HG02588 (cell line): ENCODE data around the gene GPSM1.

Source experiments
- ATAC-seq: cut with Tn5 transposase; IDR thresholded peaks from one replicate; pipeline ENCODE4 v1.9.1; 2021; ENCODE audit warnings: mild to moderate bottlenecking, moderate library complexity; ENCODE audit not compliant: unreplicated experiment

Gene GPSM1

DNA sequence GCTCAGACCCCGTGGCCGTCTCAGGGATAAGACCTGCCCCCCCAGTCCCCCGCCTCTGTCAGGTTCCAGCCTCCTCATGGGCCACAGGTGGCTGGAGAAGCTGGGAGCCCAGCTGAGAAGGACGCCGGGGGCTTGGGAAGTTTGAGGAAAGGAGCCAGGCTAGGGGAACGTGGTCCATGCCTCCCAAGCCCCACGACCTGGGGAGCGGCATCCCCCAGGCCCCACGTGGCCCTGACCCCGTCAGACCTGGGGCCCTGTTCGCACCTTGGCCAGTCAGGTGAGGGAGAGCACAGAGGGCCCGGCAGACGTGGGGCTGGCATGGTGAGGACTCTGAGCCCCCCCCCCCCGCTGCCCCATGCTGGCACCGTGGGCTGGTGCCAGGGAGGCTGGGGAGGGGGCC, 3.7 kb downstream of the GPSM1 start:
- no peak for ATAC-seq

DNA sequence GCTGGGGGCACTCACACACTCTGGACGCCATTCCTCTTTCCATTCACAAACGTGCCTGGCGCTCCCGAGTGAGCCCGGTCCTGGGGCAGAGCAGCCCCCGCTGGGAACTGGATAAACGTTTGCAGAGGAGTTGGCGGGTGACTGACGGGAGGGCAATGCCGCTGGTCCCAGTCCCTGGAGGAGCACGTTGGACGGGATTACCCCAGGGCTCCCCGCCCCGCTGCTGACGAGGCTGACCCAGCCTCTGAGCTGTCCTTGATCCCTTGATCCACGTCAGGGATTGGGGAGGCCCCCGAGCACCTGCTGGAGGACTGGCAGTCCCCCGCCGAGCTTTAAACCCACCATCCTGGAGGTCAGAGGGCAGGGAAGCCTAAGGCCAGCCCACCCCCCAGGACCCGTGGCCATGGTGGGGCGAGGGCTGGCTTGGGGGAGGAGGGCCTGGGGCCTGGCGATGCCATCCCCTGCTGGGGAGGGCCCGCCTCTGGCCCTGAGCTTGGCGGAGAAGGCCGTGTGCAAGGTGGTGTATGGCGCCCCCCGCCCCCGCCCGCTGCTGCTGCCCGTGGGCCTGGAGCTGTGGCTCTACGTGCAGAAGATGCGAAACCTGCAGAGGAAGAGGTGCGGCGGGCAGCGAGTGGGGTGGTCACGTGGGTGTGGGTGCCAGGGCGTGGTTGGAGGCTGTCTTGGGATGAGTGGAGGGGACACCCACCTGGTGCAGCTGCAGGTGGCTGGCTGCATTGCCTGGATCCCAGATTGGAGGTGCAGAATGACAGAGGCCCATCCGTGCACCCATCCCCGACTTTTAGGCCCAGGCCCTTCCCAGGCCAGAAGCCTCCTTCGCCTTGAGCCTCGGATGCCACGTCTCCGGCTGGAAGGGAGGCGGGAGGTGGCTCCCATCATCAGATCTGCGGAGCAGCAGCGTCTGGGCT, 4.5 kb downstream of the GPSM1 start:
- no peak for ATAC-seq

DNA sequence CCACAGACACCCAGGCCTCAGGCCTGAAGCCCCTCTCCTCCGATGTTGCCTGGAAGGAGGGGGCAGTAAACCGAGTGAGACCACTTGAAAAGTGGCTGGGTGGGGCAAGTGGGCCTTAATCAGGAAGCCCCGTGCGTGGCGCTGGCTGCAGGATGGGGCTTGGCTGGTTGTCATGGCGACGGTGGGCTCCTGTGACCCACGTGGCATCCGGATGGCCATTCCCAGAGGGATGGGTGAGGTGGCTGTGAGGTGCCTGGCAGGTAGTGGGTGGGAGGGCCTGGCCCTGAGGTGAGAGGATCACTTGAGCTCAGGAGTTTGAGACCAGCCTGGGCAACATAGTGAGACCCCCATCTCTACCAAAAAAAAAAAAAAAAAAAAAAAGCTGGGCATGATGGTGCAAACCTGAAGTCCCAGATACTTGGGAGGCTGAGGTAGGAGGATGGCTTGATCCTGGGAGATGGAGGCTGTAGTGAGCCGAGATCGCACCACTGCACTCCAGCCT, 5.2 kb downstream of the GPSM1 start:
- ATAC-seq: no peak

DNA sequence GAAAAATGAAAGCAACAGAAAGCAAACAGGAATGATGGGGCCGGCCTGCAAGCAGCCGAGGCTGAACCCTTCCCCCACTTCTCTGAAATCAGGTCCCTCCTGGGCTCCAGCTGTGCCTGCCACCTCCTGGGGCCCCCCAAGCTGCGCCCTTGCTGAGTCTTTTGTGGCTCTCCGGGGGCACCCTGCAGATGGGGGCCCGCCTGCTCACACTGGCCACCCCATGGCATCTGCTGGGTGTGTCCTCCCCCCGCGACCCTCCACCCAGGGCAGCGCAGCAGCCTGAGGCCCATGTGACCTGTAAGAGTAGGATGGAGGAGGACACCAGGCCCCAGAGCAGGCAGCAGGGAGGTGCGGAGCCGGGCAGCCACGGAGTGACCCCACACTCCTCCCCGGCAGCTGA, 5.7 kb downstream of the GPSM1 start:
- no peak for ATAC-seq

DNA sequence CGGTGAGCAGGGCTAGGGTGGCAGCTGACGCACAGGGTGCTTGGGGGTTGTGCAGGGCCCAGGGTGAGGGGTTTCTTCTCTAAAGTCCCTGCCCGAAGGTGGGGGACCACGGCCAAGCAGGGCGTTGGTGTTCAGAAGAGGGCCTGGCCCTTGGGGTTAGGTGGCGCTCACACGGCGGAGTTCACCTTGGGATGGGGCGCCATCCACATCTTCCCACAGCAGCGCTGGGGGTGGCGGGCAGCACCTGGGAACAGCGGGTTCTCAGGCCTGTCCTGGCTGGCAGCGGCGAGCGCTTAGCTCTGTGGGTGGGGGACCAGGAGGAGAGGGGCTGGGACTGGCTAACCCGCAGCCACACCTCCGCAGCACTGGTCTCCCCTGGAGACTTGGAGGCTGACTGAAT, 6.1 kb downstream of the GPSM1 start:
- no peak for ATAC-seq

DNA sequence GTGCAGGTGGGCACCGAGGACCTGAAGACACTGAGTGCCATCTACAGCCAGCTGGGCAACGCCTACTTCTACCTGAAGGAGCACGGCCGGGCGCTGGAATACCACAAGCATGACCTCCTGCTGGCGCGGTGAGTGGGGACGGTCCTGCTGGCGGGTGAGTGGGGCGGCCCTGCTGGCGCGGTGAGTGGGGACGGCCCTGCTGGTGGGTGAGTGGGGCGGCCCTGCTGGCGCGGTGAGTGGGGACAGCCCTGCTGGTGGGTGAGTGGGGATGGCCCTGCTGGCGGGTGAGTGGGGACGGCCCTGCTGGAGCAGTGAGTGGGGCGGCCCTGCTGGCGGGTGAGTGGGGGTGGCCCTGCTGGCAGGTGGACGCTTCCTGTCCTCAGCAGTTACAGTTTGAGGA, 7.2 kb downstream of the GPSM1 start:
- ATAC-seq: no peak

DNA sequence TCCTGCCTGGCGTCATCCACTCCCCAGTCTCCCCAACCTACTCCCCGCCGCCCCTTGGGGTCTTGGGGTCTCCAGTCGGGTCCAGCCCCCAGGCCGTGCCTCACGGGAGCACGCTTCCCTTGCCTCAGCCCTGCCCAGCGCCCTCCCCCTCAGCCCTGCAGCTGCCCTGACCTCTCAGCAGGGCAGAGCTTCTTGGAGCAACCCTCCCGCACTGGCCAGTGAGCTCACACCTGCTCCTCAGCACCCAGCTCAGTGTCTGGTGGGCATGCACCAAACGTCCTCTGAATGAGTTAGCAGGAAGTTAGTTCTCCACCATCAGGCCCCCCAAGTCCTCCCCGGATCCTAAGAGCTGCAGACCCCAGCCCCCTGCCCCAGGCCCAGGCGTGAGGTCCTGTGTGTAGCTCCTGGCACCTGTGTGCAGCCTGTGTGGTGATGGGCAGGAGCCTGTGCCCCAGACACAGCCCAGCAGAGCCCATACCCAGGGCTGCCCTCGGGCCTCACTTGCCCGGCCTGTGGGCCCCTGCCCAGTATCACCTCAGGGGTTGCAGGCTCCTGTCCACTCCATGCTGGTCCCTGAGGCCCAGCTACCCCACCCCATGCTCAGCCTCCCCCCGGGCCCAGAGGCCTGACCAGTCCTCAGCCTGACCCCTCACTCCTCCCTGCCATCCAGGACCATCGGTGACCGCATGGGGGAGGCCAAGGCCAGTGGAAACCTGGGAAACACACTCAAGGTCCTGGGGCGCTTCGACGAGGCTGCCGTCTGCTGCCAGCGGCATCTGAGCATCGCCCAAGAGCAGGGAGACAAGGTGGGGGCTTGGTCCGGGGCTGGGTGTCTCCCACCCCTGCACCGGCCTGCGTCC, 8.2 kb downstream of the GPSM1 start:
- ATAC-seq: no peak

DNA sequence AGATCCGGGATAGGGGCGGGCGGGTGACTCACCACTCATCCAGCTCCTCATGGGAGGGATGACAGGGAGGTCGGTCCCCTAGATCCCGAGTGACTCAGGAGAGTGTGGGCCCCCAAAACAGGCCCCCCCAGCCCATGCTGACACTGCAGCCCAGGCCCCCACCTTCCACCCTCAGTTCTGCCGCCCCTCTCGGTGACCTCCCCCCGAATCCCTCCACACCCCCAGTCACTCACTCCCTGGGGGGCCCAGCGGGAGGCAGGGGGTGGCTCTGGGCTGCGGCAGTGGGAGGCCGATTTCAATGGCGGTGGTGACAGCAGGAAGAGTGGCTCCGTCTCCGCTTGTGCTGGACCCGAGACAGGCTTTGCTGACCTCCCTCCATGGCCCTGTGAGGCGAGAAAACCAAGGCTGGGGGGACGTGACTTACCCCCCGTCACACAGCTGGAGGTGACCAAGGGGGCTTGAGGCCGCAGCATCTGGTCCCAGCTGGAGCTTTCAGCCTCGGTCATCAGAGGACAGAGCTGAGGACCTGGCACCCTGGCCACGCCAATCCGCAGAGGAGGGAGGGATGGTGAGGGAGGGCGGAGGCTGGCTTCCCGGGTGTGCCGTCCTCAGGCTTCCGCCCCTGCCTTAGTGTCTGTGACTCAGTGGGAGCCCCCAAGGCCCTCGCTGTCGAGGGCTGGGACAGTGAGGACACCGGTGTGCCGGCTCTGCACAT, 9.0 kb downstream of the GPSM1 start:
- no peak for ATAC-seq

DNA sequence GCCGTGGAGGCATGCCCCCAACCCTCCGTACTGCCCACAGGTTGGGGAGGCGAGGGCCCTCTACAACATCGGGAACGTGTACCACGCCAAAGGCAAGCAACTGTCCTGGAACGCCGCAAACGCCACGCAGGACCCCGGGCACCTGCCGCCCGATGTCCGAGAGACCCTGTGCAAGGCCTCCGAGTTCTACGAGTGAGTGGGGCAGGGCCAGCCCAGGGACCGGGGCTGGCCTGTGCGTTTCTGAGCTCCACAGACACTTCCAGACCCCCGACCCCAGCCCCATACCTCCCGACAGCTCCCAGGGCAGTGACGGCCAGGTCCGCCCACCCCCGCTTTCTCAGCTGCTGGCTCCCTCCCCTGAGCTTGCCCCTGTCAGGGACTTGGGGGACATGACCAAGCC, 9.5 kb downstream of the GPSM1 start:
- no peak for ATAC-seq

DNA sequence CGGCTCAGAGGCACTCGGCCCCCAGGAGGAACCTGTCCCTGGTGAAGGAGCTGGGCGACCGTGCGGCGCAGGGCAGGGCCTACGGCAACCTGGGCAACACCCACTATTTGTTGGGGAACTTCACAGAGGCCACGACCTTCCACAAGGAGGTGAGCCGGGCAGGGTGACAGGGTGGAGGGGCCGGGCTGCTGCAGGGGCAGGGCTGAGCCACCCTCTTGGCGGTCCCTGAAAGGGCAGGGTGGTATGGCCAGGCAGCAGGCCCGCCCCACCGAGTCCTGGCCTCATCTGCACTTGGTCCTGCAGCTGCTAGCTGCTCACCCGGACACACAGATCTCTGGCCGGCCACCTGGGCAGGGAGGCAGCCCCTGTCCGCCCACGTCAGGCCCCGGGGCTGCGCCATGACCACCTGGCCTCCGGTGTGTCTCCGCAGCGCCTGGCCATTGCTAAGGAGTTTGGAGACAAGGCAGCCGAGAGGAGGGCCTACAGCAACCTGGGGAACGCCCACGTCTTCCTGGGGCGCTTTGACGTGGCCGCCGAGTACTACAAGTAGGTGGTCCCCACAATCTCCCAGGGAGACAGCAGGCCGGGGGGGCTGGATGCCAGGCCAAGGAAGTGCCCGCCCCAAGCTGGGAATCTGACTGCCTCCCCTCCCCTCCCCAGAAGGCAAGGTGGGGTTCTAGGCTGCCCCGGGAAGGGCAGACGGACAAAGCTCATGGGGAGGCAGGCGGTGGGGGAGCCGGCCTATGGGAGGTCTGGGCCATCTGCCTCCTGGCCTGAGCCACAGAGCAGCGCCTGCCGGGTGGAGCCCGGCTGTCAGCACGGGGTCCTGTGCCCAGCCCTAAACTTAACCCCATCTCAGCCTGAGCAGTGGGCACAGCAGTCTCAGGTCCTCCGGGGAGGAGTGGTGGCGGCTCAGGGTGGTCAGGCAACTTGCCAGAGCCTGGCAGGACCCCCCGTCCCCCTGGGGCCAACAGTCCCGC, 10.4 kb downstream of the GPSM1 start:
- no peak for ATAC-seq

DNA sequence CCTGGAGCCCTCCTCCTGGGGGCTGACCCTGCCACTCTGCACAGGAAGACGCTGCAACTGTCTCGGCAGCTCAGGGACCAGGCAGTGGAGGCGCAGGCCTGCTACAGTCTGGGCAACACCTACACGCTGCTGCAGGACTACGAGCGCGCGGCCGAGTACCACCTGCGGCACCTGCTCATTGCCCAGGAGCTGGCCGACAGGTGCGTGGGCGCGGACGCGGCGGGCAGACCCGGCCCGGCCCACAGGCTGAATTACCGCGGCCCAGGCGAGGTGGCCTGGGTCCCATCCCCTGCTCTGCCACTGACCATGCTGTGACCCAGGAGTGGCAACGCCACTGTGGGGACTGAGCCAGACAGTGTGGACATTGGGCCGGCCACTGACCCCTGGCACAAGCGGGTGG, 11.2 kb downstream of the GPSM1 start:
- no peak for ATAC-seq

DNA sequence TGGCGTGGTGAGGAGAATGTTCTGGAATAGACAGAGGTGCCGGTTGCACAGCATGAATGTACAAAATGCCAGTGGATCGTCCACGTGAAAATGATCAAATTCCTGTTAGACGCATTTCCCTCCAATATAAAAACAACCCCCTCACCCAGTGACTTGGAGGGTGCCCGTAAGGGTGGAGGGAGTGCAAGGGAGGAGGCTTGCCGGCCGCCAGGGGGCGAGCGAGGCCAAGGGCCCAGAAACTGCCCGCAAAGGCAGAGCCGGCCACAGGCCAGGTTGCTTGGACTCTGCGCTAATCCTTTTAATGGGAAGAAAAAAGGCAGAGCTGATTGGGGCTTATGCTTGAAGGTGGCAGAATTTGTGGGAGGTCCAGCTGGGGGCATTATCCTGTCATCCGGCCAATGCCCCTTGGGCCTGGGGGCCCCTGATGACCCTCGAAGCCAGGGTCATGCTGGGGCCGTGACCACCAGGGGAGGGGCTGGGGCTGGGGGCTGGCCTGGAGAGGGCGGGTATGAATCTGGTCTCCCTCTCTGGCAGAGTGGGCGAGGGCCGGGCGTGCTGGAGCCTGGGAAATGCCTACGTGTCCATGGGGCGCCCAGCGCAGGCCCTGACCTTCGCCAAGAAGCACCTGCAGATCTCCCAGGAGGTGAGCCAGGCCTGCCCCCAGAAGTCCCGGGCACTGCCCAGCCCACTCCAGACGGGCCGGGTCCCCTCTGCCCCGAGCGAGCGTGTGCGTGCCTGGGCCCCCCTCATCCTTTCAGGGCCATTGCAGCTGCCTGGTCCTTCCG, 12.0 kb downstream of the GPSM1 start:
- no peak for ATAC-seq

DNA sequence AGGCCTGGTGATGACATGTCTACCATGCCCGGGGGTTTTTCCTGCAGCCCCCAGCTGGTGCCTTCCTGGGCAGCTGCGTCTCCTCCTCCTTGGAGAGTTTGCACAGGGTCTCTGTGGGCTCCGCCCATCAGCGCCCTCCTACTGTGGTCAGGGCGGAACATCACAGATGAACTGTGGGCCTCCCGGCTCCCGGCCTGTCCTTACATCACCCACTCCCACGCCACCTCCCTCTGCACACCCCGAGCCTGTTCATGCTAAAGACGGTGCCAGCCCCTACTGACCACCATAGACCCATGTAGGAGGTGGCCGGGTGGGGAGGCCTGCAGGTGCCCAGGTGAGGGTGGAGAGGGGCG, 12.6 kb downstream of the GPSM1 start:
- ATAC-seq: no peak

DNA sequence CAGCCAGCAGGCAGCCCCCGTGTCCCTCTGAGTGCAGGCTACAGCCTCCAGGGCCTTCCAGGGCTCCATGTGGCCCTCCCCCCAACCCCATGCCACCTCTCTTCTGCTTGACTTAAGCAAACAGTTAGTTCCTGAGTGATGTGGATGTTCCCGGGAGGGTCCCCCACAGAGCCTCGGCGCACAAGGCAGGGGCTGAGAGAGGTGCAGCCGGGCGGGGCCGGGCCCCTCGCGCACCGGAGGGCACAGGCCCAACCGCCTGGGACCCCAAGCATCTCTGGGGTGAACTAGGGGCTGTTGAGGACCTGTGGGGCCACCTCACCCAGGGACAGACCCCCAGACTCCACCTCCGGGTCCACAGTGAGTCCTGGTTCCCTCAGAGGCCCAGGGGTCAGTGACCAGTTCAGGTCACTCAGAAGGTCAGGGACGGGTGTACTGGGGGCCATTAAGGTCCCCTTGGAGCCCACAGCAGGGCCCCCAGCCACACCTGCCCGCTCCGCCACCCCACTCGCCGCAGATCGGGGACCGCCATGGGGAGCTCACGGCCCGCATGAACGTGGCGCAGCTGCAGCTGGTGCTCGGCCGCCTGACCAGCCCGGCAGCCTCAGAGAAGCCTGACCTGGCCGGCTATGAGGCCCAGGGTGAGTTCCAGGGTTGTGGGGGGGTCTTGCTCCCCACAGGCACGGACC, 13.2 kb downstream of the GPSM1 start:
- ATAC-seq: no peak

DNA sequence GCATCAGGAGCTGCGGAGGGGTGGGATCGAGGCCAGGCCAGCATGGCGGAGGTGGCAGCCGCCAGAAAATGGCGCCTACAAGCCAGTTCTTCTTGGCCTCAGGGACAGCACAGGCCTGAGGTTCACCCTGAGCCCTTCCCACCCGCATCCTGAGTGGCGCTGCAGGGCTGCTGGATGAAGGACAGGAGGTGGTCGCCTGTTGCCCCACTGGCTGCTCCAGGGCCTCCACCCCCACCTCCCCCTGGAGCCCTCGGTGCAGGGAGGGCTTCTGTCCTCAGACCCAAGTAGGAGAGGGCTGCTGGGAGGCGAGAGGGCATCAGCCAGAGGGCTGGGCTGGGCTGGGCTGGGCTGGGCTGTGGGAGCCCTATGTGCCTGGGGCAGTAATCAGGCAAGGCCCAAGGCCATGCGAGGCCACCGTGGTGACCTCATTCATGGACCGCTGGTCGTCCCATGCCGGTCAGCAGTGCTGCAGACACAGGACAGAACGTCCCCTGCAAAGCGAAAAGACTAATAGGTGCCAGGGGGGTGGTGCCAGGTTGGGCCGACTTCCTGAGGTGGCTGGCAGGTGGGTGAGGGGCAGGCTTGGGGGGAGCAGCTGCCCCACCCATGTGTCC, 13.8 kb downstream of the GPSM1 start:
- ATAC-seq: no peak

DNA sequence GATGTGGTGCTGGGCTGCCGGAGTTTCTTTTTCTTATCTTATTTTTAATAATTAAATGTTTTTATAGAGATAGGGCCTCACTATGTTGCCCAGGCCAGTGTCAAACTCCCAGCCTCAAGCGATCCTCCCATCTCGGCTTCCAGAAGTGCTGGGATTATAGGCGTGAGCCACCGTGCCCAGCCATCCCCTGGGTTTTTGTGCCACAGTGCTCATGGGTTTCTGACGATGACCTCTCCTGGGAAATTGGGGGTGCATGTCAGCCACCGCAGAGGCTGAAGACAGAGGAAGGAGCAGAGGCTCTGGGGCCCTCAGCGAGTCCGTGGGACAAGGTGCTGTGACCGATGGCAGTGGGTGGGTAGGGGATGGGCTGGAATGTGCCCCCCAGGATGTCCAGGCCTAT, 14.4 kb downstream of the GPSM1 start:
- no peak for ATAC-seq

DNA sequence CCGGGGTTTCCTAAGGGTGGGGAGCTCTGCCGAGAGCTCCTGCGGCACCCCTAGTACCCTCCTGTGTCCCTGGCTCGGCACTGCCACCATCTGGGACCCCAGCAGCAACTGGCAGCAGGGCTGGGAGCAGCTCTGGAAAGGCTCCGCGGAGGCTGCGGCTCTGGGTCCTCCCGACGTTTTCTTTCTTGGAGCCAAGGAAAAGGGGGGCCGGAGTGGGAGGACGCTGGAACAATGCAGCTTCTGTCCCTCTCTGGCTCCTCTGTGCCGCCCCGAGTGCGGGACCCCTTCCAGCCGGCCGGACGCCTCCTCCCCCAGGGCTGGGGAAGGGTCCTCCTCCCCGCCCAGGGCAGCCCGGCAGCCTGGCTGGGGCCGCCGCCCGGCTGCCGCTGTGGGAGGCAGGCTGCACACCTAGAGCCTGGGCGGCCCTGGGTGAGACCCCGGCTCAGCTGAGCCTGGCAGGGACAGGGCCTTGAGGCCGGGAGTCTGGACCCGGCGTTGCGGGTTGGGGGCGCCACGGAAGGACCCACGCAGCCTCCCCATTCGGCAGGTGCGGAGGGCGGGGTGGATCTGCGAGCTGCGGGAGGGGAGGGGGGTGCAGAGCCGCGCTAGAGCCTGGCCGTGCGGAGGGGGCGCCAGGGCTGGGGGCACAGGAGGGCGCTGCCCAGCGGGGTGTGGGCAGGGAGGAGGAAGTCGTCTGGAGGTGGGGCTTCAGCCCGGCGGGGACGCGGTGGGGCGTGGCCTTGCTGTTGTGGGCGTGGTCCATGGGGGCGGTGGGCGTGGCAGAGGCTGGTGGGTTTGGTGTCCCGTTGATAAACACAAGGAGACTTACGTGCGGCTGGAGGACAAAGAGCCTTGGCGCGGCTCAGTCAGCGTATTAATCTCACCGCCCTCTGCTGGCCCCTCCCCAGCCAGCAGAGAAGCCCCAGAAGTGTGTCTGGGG, 15.1 kb downstream of the GPSM1 start:
- no peak for ATAC-seq
